HG03039 (cell line): ENCODE data around the gene ALG8.
"Not testable (repeated sequence)": the region's sequence is repeated elsewhere in the genome, so short reads cannot be mapped to it uniquely, and the experiment has no call there.

Experiments used
- ATAC-seq: cut with Tn5 transposase; IDR thresholded peaks from one replicate; pipeline ENCODE4 v1.9.1; 2021; ENCODE audit warnings: mild to moderate bottlenecking, moderate library complexity; ENCODE audit not compliant: unreplicated experiment

Gene ALG8

GRCh38 chr11:78139422-78140391 lies at the start of gene ALG8:
ALG8 (minus strand) TSS chr11:78139626; CDS start chr11:78139588, 38 bp downstream.
- peak; percentile 91 for ATAC-seq

- peak; percentile 96 for ATAC-seq
These were observed 49.1 kb upstream of the ALG8 start, which contains the start of the genes KCTD21 and USP35 for GRCh38 chr11:78188286-78189173. KCTD21 (minus strand) TSS chr11:78188626; CDS start chr11:78174554, 14,072 bp downstream. USP35 (plus strand) TSS chr11:78188919; CDS start chr11:78196246, 7,327 bp downstream.

GRCh38 chr11:78187366-78188285 lies 48.2 kb upstream of the ALG8 start:
- ATAC-seq: peak; percentile 19

DNA sequence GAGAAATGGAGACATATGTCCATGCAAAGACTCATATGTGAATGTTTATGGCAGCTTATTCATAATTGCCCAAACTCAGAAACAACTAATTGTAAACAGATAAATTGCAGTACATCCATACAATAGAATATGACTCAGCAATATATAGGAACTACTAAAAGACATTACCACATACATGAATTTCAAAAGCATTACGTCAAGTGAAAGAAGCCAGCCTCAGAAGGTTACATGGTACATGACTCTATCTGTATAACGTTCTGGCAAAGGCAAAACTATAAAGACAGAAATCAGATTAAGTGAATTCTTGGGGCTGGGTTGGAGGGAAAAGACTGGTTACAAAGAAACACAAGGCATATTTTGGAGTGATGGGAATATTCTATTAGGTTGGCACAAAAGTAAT lies 41.8 kb upstream of the ALG8 start:
- no peak for ATAC-seq

DNA sequence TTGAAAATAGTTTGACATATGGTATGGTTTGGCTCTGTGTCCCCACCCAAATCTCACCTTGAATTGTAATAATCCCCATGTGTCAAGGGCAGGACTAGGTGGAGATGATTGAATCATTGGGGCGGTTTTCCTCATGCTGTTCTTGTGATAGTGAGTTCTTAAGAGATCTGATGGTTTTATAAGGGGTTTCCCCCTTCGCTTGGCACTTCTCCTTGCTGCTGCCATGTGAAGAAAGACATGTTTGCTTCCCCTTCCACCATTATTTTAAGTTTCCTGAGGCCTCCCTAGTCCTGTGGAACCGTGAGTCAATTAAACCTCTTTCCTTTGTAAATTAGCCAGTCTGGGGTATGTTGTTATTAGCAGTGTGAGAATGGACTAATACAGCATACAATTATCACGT lies 41.3 kb upstream of the ALG8 start:
- no peak for ATAC-seq

GRCh38 chr11:78179459-78180071 lies 40.1 kb upstream of the ALG8 start:
- ATAC-seq: no peak

DNA sequence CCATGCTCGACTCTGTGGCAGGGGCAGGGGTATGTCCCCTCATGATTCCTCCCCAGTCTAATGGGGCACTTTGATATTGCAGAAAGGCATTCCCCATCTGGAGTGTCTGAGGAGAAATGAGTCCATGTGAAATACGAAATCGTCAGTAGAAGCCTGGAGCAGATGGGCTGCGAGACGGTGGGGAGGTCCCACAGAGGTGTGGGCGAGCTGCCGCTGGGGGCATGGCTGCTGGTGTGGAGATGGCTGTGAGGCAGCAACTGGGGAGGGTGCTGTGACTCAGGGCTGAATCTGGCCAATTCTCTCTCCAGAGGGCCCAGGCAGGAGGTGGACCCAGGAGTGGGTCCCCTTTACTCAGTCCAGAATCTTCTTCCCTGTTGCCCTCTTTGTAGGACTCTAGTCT lies 37.8 kb upstream of the ALG8 start:
- ATAC-seq: no peak

- ATAC-seq: no peak
These were observed 37.2 kb upstream of the ALG8 start for GRCh38 chr11:78176605-78177141.

- ATAC-seq: not testable (repeated sequence)
These were observed 36.4 kb upstream of the ALG8 start for GRCh38 chr11:78175862-78176261.

GRCh38 chr11:78171951-78172350 lies 32.5 kb upstream of the ALG8 start:
- ATAC-seq: no peak

DNA sequence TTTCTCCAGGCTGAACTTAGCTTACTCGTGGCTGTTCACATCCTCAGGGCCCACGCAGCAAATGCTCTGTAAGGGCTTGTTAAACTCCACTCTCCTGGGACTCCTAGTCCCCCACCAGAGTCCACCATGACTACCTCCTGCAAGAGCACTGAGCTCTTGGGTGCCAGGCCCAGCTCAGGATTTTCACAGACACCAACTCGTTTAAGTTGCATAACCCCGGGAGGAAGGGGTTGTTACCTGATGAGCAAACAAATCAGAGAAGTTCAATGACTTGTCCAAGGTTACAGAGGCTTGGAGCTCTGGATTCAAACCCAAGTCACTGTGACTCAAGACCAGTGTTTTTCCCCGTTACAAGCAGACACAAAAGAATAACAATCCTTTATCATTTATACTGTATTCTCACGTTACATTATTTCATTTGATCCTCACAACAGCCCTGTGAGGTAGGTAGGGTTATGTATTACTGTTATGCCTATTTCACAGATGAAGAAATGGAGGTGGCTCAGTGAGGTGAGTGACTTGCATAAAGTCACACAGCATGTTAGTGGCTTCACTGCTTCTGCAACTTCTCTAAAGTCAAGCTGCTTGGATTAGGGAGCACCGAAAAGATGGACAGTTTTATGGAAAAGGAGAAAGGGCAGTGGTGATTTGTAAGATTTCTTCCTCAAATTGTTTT lies 31.6 kb upstream of the ALG8 start:
- no peak for ATAC-seq

GRCh38 chr11:78170413-78170812 lies 31.0 kb upstream of the ALG8 start:
- no peak for ATAC-seq

DNA sequence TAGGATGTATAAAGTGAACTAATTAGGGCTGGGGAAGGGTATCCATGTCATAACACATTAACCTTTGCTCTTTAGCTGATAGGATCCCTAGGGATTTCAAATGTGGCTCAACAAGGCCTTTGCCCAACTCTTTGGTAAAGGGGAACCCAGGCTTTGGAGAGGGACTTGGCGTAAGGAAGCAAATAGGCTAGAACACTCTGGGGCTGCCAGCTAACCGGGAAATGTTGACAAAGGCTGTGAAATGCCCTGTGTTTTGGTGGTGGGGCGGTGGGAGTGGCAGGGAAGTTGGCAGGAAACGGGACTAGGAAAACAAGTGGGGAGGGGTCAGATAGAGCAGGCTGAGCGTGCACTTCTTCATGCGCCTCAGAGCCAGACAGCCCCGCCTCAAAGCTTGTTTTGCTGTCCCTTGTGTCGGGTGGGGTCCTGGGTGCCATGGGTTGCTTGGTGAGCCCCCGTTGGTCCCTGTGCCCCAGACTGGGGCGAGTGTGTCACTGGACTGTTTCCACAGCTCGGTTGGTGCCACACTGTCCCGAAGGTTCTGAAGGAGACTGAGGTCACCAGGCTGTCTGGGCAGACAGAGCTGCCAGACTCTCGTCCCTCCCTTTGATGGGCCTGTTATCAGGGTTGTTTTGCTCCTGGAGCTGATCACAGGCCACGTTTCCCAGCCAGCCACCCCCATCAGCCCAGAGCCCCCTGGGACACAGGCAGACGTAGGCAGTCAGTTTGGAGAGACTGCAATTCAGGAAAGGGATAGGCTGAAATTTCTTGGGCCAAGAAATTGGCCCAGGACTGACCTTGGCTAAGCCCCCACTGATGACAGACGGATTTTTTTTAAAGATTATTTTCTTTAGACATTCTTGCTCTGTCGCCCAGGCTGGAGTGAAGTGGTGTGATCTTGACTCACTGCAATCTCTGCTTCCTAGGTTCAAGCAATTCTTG lies 29.4 kb upstream of the ALG8 start:
- no peak for ATAC-seq

DNA sequence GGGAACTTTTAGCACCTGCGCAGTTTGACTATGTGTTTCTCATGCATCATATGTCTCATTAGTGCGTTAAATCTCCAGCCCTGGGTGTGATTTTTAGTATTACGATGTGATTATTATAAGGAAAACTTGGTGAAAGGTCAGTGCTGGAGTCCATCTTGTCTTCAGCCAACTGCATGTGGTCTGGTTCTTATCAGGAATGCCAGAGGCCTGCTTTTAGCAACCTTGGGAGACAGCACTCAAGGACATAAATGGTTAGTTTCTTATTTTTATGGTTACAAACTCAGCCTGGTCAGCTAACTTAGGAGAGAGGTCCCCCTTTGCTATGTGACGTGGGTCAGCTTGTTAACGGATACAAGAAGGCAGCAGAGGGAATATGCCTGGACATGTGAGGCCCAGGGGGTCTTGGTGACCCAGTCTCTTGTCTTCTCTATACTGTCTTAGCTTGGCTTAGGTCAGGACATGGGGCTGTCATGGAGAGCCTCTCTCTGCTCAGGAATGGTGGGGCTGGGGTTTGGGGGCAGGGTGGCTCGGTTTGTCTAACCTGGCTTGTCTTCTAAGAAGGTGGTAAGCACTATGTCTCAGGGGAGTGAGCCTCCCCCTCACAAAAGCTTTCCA lies 27.5 kb upstream of the ALG8 start:
- no peak for ATAC-seq

- no peak for ATAC-seq
These were observed 25.0 kb upstream of the ALG8 start for GRCh38 chr11:78164471-78164870.

GRCh38 chr11:78163828-78164227 lies 24.4 kb upstream of the ALG8 start:
- no peak for ATAC-seq

GRCh38 chr11:78161962-78162371 lies 22.5 kb upstream of the ALG8 start:
- ATAC-seq: no peak
